H9 (cell line): Measurements from ENCODE around the gene RBFOX1. TPM values are rescaled to one million over a fixed set of nuclear protein-coding genes. Genes with fewer than 3 reads are reported as not detected.
"Not testable (repeated sequence)": the region's sequence is repeated elsewhere in the genome, so short reads cannot be mapped to it uniquely, and the experiment has no call there.

Experiments
- DNase-seq: peaks from one replicate; pipeline ENCODE4 v3.0.0-alpha.2; 2017
- H2AFZ ChIP-seq: one replicate; pipeline ENCODE4 v1.6.1; 2013; ENCODE audit warnings: mild to moderate bottlenecking, low read length, control low read depth, moderate library complexity
- H2AK5ac ChIP-seq: 2 replicates; pipeline ENCODE4 v1.6.1; 2013; ENCODE audit warnings: low read length, control low read depth, mixed read lengths; ENCODE audit not compliant: insufficient read length
- H2BK120ac ChIP-seq: one replicate; pipeline ENCODE4 v1.6.1; 2013; ENCODE audit warnings: low read depth, mild to moderate bottlenecking, low read length, control low read depth, inconsistent platforms; ENCODE audit not compliant: poor library complexity, severe bottlenecking
- H2BK12ac ChIP-seq: 2 replicates; pipeline ENCODE4 v1.6.1; 2013; ENCODE audit warnings: low read length, control low read depth, mixed read lengths, low read depth; ENCODE audit not compliant: insufficient read length
- H2BK15ac ChIP-seq: 2 replicates; pipeline ENCODE4 v1.6.1; 2013; ENCODE audit warnings: low read depth, low read length, control low read depth
- H2BK20ac ChIP-seq: one replicate; pipeline ENCODE4 v1.6.1; 2013; ENCODE audit warnings: low read depth, mild to moderate bottlenecking, low read length, control low read depth, inconsistent platforms; ENCODE audit not compliant: poor library complexity, severe bottlenecking
- H2BK5ac ChIP-seq: 2 replicates; pipeline ENCODE4 v1.6.1; 2013; ENCODE audit warnings: low read length, control low read depth, mixed read lengths; ENCODE audit not compliant: insufficient read length
- H3K14ac ChIP-seq: 2 replicates; pipeline ENCODE4 v1.6.1; 2013; ENCODE audit warnings: low read length, control low read depth; ENCODE audit not compliant: insufficient read depth
- H3K18ac ChIP-seq: 2 replicates; pipeline ENCODE4 v1.6.1; 2013; ENCODE audit warnings: low read depth, mild to moderate bottlenecking, mixed read lengths, low read length, control low read depth; ENCODE audit not compliant: insufficient read length
- H3K23ac ChIP-seq: 2 replicates; pipeline ENCODE4 v1.6.1; 2013; ENCODE audit warnings: low read length, control low read depth, mixed read lengths, low read depth; ENCODE audit not compliant: insufficient read length
- H3K23me2 ChIP-seq: 2 replicates; pipeline ENCODE4 v1.6.1; 2013; ENCODE audit warnings: low read depth, mild to moderate bottlenecking, mixed read lengths, low read length, control low read depth; ENCODE audit not compliant: insufficient read length, poor library complexity, severe bottlenecking
- H3K27ac ChIP-seq: 2 replicates; pipeline ENCODE4 v1.5.1; 2013; ENCODE audit warnings: low read length, control low read depth, mixed read lengths, low read depth; ENCODE audit not compliant: insufficient read length
- H3K27me3 ChIP-seq: 2 replicates; pipeline ENCODE4 v1.6.1; 2013; ENCODE audit warnings: low read length, control low read depth, inconsistent platforms; ENCODE audit not compliant: insufficient read depth
- H3K4ac ChIP-seq: 2 replicates; pipeline ENCODE4 v1.6.1; 2013; ENCODE audit warnings: low read depth, mild to moderate bottlenecking, control low read depth, inconsistent platforms, low read length, moderate library complexity
- H3K4me1 ChIP-seq: 2 replicates; pipeline ENCODE4 v1.6.1; 2013; ENCODE audit warnings: low read length, control low read depth, inconsistent platforms; ENCODE audit not compliant: insufficient read depth
- H3K4me2 ChIP-seq: 2 replicates; pipeline ENCODE4 v1.6.1; 2013; ENCODE audit warnings: low read length, control low read depth, mixed read lengths; ENCODE audit not compliant: insufficient read length, insufficient read depth
- H3K56ac ChIP-seq: 2 replicates; pipeline ENCODE4 v1.6.1; 2013; ENCODE audit warnings: low read depth, mild to moderate bottlenecking, mixed read lengths, low read length, control low read depth; ENCODE audit not compliant: insufficient read length
- H3K79me1 ChIP-seq: 2 replicates; pipeline ENCODE4 v1.6.1; 2013; ENCODE audit warnings: low read depth, mild to moderate bottlenecking, moderate library complexity, low read length, control low read depth, inconsistent platforms; ENCODE audit not compliant: insufficient read depth, poor library complexity, severe bottlenecking
- H3K79me2 ChIP-seq: 2 replicates; pipeline ENCODE4 v1.6.1; 2013; ENCODE audit warnings: low read length, control low read depth, inconsistent platforms; ENCODE audit not compliant: insufficient read depth
- H3K9ac ChIP-seq: 2 replicates; pipeline ENCODE4 v1.6.1; 2013; ENCODE audit warnings: low read length, control low read depth, mixed read lengths; ENCODE audit not compliant: insufficient read length; ENCODE audit errors: extremely low read depth
- H3K9me3 ChIP-seq: one replicate; pipeline ENCODE4 v1.6.1; 2013; ENCODE audit warnings: low read depth, low read length, inconsistent platforms; ENCODE audit not compliant: control insufficient read depth
- H3T11ph ChIP-seq: one replicate; pipeline ENCODE4 v1.6.1; 2013; ENCODE audit warnings: mild to moderate bottlenecking, low read length, control low read depth, inconsistent platforms
- H4K20me1 ChIP-seq: one replicate; pipeline ENCODE4 v1.6.1; 2013; ENCODE audit not compliant: control insufficient read depth, insufficient read length, insufficient read depth
- H4K5ac ChIP-seq: 2 replicates; pipeline ENCODE4 v1.6.1; 2013; ENCODE audit warnings: low read depth, mild to moderate bottlenecking, mixed read lengths, low read length, control low read depth; ENCODE audit not compliant: insufficient read length
- H4K8ac ChIP-seq: replicated peaks from 2 replicates; pipeline ENCODE4 v1.6.1; 2013; ENCODE audit warnings: low read length, control low read depth, mixed read lengths, low read depth; ENCODE audit not compliant: insufficient read length
- H4K91ac ChIP-seq: 2 replicates; pipeline ENCODE4 v1.6.1; 2013; ENCODE audit warnings: low read depth, mild to moderate bottlenecking, moderate library complexity, mixed read lengths, low read length, control low read depth; ENCODE audit not compliant: insufficient read length
- H3K27ac Mint-ChIP-seq, 3 experiments: 2 replicates in 2 of 3; 3 replicates in 1 of 3; pipeline ENCODE4 v1.8.0; 2020 to 2021; ENCODE audit warnings: mixed read lengths in 3 of 3, mild to moderate bottlenecking in 1 of 3, moderate library complexity in 1 of 3
- H3K27me3 Mint-ChIP-seq: 2 replicates; pipeline ENCODE4 v1.8.0; 2021; ENCODE audit warnings: low read depth, mild to moderate bottlenecking, moderate library complexity, mixed read lengths
- H3K36me3 Mint-ChIP-seq, 3 experiments: 2 replicates in 2 of 3; 3 replicates in 1 of 3; pipeline ENCODE4 v1.8.0; 2020 to 2021; ENCODE audit warnings: low read depth in 3 of 3, mixed read lengths in 3 of 3; ENCODE audit not compliant: insufficient read depth in 1 of 3
- H3K4me1 Mint-ChIP-seq, 2 experiments: 2 replicates each; pipeline ENCODE4 v1.8.0; 2020; ENCODE audit warnings: mixed read lengths in 2 of 2
- H3K4me3 Mint-ChIP-seq, 2 experiments: 2 replicates in 1 of 2; 3 replicates in 1 of 2; pipeline ENCODE4 v1.8.0; 2020 to 2021; ENCODE audit warnings: mild to moderate bottlenecking in 2 of 2, mixed read lengths in 2 of 2, moderate library complexity in 1 of 2
- H3K9me3 Mint-ChIP-seq, 2 experiments: 2 replicates in 1 of 2; 3 replicates in 1 of 2; pipeline ENCODE4 v1.8.0; 2020; ENCODE audit warnings: mild to moderate bottlenecking in 2 of 2, mixed read lengths in 2 of 2, moderate library complexity in 1 of 2
- WGBS: extraction: QIAGEN DNeasy Blood & Tissue Kit; methylation state at CpG from one replicate; pipeline ENCODE4 v1.1.7; 2013; ENCODE audit warnings: missing lambda C conversion rate, low lambda C conversion rate, mixed read lengths; ENCODE audit not compliant: insufficient read length; ENCODE audit errors: extremely low coverage; 5-methylcytosine and 5-hydroxymethylcytosine counted together
- total RNA-seq: library from RNA; stranded (reverse); gene quantifications from 2 replicates; pipeline ENCODE4 v1.2.1, GENCODE V29; 2021
- TF ChIP-seq, protein P1 (sequence below): fragments of 200-600 bp; sonication (generic); conservative IDR thresholded peaks from 3 replicates; pipeline ENCODE4 v1.8.0; 2021; ENCODE audit warnings: antibody characterized with exemption, mild to moderate bottlenecking

The RBFOX1 gene
- total RNA-seq, 1 experiment from 2014 or later, result 2.0 TPM

DNA sequence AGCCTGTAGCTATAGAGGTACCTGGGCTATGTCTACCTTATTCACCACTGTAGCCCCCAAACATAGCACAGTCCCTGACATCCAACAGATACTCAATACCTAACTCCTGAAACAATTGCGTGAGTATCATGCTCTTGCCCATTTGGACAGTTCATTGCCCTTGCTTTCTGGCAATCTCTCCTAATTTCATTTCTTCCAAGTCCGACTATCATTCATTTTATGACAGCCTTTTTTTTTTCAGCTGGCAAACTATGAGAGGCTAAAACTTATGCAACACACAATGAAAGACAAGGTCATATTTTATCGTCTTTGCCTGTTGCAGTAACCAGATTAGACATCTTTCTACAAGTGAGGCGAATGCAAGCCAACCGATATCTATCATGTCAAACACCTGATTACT is 169.2 kb downstream of the RBFOX1 start:
- H3K4me3 Mint-ChIP-seq, result no peak overlapping the region
- no CpG with 5 or more reads among the region's 5 CpGs for WGBS

DNA sequence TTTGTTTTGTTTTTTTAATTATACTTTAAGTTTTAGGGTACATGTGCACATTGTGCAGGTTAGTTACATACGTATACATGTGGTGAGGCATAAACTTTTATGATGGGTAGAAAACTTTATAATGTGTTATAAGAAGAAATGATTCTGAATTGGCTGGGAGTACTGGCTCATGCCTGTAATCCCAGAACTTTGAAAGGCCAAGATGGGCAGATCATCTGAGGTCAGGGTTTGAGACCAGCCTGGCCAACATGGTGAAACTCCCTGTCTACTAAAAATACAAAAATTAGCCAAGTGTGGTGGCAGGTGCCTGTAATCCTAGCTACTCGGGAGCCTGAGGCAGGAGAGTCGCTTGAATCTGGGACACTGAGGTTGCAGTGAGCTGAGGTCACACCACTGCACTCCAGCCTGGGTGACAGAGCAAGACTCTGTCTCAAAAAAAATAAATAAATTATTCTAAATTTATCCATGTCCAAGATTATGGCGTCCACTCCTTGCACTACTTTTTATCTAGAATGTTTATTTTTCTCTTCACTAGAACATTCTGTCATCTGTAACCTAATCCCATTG is 170.0 kb downstream of the RBFOX1 start:
- H3K4me2 ChIP-seq, H3K27me3 ChIP-seq, H2BK5ac ChIP-seq, H3K27ac ChIP-seq, H3K27me3 Mint-ChIP-seq, H3K4me1 ChIP-seq, H3K18ac ChIP-seq, H2AFZ ChIP-seq, H3K56ac ChIP-seq, H3K9me3 ChIP-seq, H3K4me1 Mint-ChIP-seq, H4K5ac ChIP-seq, H3K27ac Mint-ChIP-seq, H3K23me2 ChIP-seq, H3K79me2 ChIP-seq, H2BK120ac ChIP-seq, H3K9me3 Mint-ChIP-seq, H4K20me1 ChIP-seq, H2BK15ac ChIP-seq, H3T11ph ChIP-seq, DNase-seq, H2BK12ac ChIP-seq, H2AK5ac ChIP-seq, H3K79me1 ChIP-seq, H4K8ac ChIP-seq, H3K36me3 Mint-ChIP-seq, H3K4me3 Mint-ChIP-seq, H3K4ac ChIP-seq, H3K9ac ChIP-seq, H3K14ac ChIP-seq, H3K23ac ChIP-seq, H2BK20ac ChIP-seq, H4K91ac ChIP-seq: not testable (repeated sequence)
- WGBS, result no CpG with 5 or more reads among the region's 4 CpGs

More for the DNA sequence above, 169.2 kb downstream of the RBFOX1 start:
- no peaks in the 10 kb centered on the region for H3K9me3 Mint-ChIP-seq
- TF ChIP-seq, protein P1, sequence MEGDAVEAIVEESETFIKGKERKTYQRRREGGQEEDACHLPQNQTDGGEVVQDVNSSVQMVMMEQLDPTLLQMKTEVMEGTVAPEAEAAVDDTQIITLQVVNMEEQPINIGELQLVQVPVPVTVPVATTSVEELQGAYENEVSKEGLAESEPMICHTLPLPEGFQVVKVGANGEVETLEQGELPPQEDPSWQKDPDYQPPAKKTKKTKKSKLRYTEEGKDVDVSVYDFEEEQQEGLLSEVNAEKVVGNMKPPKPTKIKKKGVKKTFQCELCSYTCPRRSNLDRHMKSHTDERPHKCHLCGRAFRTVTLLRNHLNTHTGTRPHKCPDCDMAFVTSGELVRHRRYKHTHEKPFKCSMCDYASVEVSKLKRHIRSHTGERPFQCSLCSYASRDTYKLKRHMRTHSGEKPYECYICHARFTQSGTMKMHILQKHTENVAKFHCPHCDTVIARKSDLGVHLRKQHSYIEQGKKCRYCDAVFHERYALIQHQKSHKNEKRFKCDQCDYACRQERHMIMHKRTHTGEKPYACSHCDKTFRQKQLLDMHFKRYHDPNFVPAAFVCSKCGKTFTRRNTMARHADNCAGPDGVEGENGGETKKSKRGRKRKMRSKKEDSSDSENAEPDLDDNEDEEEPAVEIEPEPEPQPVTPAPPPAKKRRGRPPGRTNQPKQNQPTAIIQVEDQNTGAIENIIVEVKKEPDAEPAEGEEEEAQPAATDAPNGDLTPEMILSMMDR, result no peak
- Histone ChIP-seq H3K4ac (no peak overlapping the region), H2BK12ac (no peak overlapping the region), H3K79me2 (no peaks in the 10 kb centered on the region), H3K4me1 (no peaks in the 10 kb centered on the region), H3K56ac (no peak overlapping the region), H3K27ac (no peak overlapping the region), H3K23ac (no peak overlapping the region), H3K18ac (no peak overlapping the region), H2AFZ (no peak overlapping the region), H4K20me1 (no peaks in the 10 kb centered on the region), H2BK5ac (no peak overlapping the region), H3K9me3 (no peaks in the 10 kb centered on the region), H3K23me2 (no peaks in the 10 kb centered on the region), H2BK20ac (no peak overlapping the region), H3K14ac (no peak overlapping the region), H3T11ph (no peak overlapping the region), H4K5ac (no peak overlapping the region), H3K27me3 (no peaks in the 10 kb centered on the region), H3K79me1 (no peaks in the 10 kb centered on the region), H2BK120ac (no peak overlapping the region), H4K8ac (no peak overlapping the region), H4K91ac (no peak overlapping the region), H3K4me2 (no peak overlapping the region), H2AK5ac (no peak overlapping the region), H3K9ac (no peak overlapping the region), H2BK15ac (no peak overlapping the region)
- DNase-seq, result no peak
- H3K27ac Mint-ChIP-seq, result no peak overlapping the region
- H3K36me3 Mint-ChIP-seq, result no peaks in the 10 kb centered on the region
- peaks cover 6% of the 10 kb centered on the region; the same call in 1 of the 2 replicates for H3K27me3 Mint-ChIP-seq
- H3K4me1 Mint-ChIP-seq, result peaks cover 6 to 8% of the 10 kb centered on the region in 2 experiments; a peak in 3 of 4 replicates
